ENCODE results near the gene TFCP2L1.

DNA sequence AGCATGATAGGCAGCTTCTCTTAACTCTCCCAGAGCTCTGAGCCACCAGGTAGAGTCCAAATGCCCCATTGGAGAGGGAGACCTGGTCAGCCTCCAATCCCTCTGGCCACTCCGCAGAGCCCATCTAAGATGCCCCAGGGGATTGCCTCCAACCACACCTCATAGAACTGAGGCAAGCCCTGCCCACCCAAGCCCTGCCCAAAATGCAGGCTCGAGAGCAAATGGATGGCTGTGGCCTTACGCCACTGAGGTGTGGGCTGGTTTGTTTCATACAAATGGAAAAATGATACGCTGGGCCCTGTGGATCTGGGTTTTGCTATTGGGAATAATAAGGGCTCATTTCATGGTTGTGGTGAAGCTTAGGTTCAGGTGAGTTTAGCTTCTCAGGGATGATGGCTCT is 3.0 kb upstream of the TFCP2L1 start:
- TF ChIP-seq, protein P1, sequence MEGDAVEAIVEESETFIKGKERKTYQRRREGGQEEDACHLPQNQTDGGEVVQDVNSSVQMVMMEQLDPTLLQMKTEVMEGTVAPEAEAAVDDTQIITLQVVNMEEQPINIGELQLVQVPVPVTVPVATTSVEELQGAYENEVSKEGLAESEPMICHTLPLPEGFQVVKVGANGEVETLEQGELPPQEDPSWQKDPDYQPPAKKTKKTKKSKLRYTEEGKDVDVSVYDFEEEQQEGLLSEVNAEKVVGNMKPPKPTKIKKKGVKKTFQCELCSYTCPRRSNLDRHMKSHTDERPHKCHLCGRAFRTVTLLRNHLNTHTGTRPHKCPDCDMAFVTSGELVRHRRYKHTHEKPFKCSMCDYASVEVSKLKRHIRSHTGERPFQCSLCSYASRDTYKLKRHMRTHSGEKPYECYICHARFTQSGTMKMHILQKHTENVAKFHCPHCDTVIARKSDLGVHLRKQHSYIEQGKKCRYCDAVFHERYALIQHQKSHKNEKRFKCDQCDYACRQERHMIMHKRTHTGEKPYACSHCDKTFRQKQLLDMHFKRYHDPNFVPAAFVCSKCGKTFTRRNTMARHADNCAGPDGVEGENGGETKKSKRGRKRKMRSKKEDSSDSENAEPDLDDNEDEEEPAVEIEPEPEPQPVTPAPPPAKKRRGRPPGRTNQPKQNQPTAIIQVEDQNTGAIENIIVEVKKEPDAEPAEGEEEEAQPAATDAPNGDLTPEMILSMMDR (conservative IDR thresholded peaks at IDR 0.05; ENCODE audit: low read depth in 2 of 2), result no peak
- TF ChIP-seq REST (IDR thresholded peaks at IDR 0.05; ENCODE audit: unreplicated experiment), result no peak
- no peak for TF ChIP-seq EZH2 (IDR thresholded peaks at IDR 0.05; ENCODE audit: low read depth, unreplicated experiment)
- no peak for TF ChIP-seq CREB1 (CRISPR knock-in tag; IDR thresholded peaks at IDR 0.05; ENCODE audit: low read depth)
- TF ChIP-seq POLR2AphosphoS5 (IDR thresholded peaks at IDR 0.05; ENCODE audit: low read depth), result no peak
- TF ChIP-seq JUNB (IDR thresholded peaks at IDR 0.05; ENCODE audit: unreplicated experiment), result no peak
- TF ChIP-seq EZH2phosphoT487 (IDR thresholded peaks at IDR 0.05; ENCODE audit: unreplicated experiment), result no peak
- TF ChIP-seq ZNF331 (CRISPR knock-in tag; IDR thresholded peaks at IDR 0.05; ENCODE audit: low read depth), result no peak
- no peak for TF ChIP-seq STAT1 (IDR thresholded peaks at IDR 0.05; ENCODE audit: unreplicated experiment)

Data from GM23338 (cell line).